GM21390 (cell line): ENCODE data around the gene DPYD.
"Not testable (repeated sequence)": the region's sequence is repeated elsewhere in the genome, so short reads cannot be mapped to it uniquely, and the experiment has no call there.

Source experiments
- ATAC-seq: cut with Tn5 transposase; IDR thresholded peaks from one replicate; pipeline ENCODE4 v1.9.1; 2021; ENCODE audit not compliant: unreplicated experiment

Gene DPYD

DNA sequence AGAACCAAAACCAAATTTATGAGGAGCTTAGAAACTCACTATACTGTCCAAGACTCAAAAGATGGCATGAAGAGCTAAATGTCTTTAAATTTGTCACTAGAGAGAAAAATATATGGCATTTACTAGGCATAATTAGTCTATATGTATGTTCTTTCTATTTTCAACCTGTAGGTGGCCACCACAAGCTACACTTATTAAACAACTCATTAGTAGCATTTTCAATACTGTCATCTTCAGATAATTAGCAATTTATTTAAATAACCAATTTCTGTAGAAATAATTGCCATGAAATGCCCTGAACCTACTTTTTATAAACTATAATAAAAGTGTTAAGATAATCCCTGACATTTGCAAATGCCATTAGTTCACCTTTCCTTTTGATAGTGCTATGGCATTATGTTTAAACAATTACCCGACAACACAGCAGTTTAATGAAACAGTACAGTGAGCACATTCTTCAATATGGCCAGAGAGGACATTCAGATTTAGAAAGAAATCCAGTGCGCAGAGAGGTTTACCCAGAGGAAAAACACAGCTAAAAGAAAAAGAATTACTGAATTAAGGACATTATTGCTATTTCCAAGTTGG lies 676.8 kb downstream of the DPYD start:
- peak; percentile 70 for ATAC-seq

DNA sequence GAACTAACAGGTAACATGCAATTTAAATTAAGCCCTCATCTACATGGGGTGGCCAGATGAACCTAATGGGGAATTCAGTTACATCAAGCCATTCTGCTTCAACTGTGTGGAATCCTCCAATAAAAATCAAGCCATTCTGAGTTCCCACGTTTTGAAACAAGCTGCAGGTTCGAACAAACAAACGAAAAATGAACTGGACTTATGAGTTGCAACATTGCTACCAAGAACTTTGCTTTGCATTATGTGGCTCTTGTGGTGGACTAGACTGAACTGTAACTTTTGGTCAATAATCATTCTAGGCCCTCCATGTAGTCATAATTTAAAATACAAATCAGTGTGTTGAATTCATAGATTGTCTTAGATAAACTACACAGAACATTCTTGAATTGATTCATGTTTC lies 682.0 kb downstream of the DPYD start:
- ATAC-seq: no peak

DNA sequence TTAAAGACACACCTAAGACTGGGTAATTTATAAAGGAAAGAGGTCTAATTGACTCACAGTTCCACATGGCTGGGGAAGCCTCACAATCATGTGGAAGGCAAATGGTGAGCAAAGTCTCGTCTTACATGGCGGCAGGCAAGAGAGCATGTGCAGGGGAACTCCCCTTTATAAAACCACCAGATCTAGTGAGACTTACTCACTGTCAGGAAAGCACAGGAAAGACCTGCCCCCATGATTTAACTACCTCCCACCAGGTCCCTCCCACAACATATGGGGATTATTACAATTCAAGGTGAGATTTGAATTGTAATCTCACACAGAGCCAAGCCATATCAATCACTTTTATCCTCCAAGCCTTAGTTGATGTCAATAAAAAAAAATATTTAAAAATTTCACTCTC lies 689.5 kb downstream of the DPYD start:
- ATAC-seq: not testable (repeated sequence)

DNA sequence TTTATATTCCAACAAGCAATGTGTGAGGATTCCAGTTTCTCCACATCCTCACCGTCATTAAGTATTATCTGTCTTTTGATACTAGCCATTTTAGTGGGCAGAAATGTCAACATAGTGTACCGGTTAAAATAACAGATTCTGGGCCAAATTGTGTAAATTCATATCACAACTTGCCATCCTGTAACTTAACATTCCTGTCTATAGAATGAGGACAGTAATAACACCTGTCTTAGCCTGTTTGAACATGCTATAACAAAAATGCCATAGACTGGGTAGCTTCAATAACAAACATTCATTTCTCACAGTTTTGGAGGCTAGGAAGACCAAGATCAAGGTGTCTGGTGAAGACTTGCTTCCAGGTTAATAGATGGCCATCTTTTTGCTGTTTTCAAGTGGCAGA lies 708.2 kb downstream of the DPYD start:
- no peak for ATAC-seq

DNA sequence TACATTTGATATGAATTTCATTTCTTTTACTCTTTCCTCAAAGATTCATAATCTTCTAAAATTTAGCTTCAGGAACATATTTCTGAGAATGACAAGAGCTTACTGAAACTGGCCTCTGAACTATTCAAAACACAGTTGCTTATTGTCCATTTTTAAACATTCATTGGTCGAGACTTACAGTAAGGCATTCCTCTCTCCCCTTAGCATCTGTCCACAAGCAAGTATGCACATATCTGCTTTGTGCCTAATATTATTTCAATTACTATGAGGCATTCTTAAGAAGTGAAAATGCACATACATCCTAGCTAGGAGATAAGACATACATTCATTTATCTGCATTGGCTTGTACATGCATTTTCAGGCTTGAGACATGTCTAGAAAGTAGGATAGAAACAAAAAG lies 710.5 kb downstream of the DPYD start:
- ATAC-seq: no peak

DNA sequence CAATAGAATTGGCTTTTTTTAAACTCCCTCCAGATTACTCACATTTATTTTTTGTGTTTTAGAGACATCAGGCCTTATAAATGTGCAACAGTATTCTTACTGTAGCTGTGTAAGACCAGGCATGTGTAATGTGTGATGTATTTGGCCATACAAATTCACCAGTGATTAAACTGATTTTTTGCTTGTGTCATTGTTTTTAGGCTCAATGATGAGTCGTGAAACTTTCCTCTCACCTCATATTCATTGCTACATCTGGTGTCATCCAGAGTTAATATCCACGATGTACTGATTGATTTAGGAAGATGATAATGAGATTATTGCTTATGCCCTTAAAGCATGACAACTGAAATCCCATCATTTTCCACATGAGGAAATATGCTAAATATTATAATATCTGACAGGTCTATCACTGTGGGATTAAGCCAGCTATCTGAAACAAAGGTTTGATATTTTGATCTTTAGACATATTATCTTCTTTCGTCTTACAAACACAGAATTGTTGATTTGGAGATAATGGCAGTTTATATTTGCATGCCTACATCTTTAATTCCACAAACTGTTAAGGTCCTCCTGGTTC lies 711.4 kb downstream of the DPYD start:
- no peak for ATAC-seq

DNA sequence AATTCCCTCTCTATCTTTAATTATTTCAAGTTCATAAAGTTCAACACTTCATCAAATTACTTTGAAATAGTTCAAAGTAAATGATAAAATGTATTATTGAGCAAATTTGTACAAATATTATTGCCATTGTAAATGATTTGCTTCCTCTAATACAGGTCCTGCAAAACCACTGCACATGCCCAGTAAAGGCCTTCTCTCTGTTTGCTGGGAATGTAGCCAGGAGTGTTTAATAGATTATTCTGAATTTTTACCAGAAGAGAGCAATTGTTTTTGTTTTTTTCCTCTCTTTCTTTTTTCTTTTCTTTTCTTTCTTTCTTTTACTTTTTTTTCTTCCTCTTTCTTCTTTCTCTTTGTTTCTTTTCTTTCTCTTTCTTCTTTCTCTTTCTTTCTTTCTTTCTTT lies 713.0 kb downstream of the DPYD start:
- ATAC-seq: no peak

DNA sequence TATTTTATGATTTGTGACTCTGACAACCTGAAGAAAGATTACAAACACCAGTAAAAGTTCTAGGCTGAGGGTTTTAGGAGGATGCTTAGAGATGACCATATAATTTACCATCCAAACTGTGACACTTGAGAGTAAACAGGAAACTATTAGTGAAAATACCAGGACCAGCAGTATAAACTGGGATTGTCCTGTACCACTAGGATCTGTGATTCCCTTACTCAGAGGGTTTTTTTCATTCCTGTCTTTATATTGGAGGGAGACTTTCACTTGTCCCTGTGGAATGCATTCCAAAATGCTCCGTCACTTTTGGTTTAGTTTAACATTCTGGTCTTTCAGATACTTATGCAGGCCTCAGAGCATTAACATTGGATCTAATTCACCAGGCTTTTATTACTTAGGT lies 716.4 kb downstream of the DPYD start:
- ATAC-seq: no peak

DNA sequence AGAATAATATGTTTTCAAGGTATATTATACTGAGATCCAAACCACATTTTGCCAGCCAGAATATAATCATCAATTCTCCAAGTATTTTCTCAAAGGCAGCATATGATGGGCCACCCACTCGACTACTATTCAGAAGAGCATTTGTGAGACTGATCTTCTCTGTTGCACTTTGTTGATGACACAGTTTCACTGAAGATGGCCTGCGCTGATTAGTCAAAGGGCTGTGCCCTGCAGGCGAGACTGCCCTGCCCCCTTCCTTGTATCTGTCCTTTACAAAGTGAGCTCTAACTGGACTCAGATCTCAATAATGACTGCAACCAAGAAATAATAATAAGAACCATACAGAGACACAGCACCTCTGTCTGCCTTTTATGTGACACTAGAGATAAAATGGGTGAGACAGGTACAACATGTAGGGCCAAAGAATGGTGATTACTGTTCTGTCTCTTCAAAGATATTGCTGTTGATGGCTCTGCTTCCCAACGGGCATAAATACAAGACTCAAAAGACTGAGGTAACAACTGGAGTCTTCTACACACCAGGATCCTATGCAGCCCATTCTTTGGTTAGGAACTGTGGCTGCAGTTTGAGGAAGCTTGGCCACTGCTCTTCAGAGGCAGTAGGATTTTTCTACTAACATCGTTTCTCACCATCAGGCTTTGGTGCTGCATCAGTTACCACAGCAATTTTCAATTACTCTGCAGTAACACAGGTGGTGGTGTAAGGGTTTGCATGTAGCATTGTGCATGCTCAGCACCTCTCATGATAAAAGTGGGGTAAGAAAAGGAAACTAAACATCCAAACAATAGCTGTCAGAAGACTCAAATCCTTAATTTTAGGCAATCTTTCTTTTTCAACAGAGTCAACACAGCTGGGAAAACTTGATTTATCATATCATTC lies 718.1 kb downstream of the DPYD start:
- no peak for ATAC-seq

DNA sequence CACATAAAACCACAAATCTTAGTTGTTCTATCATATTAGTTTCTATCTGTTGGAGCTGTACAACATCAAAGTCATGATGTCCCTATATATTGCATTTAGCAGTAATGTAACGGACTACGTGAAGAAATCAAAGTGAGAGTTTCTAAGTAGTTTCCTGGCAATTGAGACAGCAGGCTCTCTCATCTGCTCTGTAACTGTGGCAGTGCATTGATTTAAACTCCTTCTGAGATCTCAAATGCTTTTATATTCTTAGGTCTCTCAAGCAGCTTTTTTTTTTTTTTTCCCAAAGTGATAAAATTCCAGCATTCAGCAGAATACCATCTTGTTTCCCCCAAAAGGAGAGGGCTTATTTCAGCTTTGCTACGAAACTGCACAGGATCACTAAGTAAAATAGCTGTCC lies 719.2 kb downstream of the DPYD start:
- ATAC-seq: no peak

DNA sequence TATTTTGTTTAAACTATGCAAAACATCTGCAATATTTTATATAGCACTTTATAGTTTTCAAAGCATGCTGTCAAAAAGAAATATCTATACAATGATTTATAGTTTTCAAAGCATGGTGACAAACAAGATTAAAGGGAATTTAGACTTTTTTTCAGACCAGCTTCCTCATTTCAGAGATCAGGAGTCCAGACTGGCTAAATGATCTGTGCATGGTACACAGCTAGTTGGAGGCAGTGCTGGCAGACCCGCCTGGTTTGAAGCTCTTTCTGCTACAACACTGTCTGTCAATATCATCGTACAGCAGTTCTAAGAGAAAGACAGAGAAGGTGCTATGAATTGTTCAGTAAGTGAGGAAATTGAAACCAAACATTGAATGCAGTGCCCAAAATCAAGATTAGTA lies 720.2 kb downstream of the DPYD start:
- no peak for ATAC-seq

DNA sequence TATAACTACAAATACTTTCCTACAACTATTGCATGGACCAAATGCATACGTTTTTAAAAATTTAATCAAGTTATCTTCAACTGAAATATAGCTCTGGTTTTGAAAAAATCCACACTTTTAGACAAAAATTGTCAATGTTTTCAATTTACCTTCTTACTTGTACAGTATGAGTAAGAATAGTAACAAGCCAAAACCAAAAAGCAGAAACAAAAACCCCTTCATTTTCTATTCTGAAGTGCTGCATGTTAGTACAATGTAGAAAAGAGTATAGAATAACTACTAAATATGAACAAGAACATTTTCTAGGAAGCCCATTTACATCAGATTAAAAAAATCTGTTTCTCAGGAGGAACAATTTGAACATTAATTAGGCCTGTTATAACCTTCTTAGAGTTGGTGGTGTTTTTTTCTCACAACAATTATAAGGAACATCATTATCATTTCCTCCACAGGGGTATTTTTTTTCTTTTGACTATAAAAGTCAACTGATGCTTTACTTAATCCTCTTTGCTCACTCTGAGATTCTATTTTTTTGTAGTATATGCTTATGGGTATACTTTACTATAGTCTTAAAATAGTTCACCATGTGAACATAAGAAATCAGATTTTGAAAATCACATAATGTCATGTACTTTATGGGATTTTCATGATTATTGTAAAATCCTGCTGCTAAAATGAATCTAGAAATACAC lies 723.9 kb downstream of the DPYD start:
- ATAC-seq: peak; percentile 52

DNA sequence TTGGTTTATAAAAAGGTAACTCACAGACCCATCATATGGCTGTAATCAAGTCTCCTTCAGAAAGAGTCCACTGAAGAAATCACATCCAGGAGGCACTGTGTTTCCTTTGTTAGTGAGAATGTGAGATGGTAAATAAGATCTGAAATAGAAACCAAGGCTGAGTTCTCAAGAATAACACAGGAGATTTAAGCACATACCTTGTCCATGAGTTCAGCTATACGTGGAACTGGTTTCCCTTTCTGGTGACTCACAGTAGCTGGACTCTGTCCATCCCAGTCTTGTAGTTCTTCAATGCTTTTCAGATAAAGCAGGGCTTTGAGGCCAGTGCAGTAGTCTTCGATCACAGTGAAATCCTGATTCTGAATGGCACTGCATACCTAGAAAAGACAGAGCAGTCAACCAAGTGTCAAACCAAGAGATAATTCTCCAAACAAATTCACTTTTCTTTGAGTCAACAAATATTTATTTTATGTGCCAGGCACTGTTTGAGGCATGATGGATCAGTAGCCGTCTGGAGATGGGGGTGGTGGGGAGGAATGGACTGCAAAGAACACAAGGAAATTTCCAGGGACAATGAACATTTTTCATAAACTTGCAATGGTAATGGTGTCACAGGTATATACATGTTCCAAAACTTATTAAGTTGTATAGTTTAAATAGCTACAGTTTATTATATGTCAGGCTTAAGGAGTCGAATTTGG lies 727.8 kb downstream of the DPYD start:
- ATAC-seq: no peak

DNA sequence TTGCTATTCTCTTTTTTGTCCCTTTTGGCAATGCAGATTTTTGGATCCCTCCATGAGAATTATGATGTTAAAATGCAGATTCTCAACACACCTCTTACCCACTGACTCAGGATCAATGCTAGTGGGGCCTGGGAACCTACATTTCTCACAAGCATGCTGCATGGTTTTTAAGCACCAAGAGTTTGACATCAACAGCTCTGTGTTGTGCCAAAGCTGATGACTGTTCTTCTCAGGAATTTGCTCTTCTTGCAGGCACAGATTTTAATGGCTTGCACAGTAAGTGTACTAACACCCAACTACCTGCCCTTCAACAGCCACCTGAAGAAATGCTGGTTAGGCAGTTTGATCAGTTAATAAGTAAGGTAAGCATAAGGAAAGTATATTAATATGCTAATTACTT lies 730.5 kb downstream of the DPYD start:
- no peak for ATAC-seq

DNA sequence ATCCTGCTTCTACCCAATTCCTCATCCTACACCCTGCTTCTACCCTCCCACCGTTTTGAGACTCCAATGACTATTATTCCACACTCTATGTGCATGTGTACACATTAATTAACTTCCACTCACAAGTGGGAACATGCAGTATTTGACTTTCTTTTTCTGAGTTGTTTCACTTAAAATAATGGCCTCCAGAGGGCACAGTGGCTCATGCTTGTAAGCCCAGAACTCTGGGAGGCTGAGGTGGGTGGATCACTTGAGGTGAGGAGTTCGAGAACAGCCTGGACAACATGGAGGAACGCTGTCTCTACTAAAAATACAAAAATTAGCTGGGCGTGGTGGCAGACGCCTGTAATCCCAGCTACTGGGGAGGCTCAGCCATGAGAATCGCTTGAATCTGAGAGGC lies 734.5 kb downstream of the DPYD start:
- no peak for ATAC-seq

DNA sequence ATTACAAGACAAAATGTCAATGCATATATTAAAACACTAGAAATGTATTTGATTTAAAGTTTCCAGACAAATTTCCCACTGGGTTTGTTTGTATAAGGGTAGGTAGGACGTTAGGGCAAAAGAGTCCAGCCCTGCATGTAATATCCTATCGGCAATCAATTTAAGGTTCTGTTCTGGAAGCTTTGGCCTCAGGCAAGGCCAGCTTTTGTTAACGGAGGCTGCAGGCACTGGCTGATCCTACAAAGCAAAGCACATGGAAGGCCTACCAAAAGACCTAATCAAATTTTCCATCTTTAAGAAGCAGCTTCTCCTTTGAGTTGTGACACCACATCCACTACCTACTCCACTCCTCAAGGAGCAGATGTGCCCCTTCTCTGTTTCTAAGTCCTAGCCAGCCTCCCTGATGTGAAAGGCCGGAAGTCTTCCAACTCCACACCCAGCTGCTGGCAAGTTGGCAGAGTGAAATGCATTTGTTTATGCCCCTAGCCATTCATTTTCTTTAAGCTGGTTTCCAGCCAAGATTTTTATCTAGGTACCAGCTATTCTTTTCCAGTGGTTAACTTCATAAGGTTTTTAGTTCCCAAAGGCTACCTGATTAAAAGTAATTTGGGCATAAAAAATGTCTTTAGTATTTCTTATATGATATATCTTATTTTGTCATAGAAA lies 746.7 kb downstream of the DPYD start:
- ATAC-seq: no peak

DNA sequence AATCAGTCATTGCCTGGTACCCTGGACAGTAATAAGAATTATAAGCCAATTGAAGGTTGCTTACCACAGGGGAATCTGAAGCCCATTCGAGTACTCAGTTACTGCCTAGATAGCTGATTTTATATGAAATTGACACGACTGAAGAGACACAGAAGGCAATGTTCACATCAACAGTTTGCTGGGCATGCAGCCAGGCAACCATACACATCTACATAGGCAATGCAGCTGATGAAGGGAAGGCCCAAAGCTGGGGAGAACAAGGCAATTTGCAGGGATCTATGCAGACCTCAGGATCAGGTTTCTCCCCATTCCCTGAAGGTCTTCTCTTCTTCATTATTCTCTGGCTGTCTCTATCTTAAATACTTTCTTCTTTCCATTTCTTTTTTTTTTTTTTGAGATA lies 750.5 kb downstream of the DPYD start:
- no peak for ATAC-seq

DNA sequence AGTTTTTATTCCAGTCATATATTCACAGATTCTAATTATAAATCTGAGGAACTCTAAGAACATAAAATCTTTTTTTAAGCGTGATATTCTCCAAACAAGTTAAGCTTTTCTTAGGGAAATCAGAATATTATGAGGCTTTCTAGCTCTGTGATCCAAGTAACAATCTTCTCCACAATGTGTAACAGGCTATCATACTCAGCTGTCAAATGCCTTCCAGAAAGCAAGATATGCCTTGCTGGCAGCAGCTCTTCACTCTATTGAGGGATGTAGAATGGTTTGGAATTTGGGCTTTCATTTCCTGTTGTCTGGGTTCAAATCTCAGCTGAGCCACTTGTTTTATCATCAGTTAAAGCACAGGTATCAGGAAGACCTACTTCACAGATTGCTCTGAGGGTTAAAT lies 752.8 kb downstream of the DPYD start:
- ATAC-seq: no peak

DNA sequence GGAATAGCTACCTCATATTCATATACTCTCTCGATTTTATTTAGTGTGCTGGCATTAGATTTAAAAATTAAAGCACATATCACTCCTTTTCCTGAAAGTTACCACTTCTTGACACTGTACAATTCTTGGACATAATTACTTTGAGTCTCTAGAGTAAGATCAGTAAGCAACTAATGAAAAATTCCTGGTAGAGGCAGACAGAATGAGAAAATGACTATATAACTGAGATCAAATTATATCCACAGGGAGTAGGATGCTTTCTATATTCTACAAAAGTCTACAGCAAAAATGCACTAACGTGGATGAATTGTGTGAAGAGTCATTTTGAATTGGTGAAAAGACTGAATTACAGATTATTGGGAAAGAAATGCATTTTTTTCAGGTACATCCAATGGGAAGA lies 753.6 kb downstream of the DPYD start:
- ATAC-seq: no peak

DNA sequence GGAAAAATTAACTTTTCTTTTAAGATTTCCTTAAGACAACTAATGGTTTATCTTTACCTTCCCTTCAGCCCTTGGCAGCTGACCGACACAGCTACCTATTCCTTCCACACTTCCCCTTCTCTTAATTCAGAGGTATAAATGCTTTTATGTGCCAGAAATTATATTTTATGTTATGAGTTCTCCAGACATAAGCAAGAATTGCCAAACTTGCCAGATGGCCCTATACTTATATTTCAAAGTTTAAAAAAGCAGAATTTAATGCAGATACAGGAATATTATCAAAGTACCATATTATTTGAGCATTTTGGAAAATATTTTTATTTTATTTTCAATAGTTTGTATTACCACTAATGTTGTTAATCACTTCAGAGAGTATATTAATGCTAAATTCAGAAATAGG lies 754.2 kb downstream of the DPYD start:
- ATAC-seq: no peak

DNA sequence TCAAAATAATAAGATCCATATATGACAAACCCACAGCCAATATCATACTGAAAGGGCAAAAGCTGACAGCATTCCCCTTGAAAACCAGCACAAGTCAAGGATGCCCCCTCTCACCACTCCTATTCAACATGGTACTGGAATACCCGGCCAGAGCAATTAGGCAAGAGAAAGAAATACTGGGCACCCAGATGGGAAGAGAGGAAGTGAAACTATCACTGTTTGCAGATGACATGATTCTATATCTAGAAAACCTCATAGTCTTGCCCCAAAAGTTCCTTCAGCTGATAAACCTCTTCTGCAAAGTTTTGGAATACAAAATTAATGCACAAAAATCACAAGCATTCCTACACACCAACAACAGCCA lies 756.6 kb downstream of the DPYD start:
- peak; percentile 55 for ATAC-seq
